Astrocyte of the spinal cord (primary cell): ENCODE results near the gene TLR3.

ENCODE experiments used
- DNase-seq: peaks from one replicate; pipeline ENCODE4 v3.0.0; 2011; ENCODE audit warnings: low read depth, low spot score
- H3K4me3 ChIP-seq: 2 replicates; pipeline ENCODE4 v1.5.1; 2011; ENCODE audit warnings: low read depth, mild to moderate bottlenecking, low read length, moderate library complexity
- CTCF ChIP-seq: IDR thresholded peaks from 2 replicates; pipeline ENCODE4 v1.5.1; 2012; ENCODE audit warnings: low read depth, mild to moderate bottlenecking, low read length, inconsistent platforms
- in situ Hi-C: cut with HindIII; loops from 2 replicates; pipeline ENCODE4 v1.10.0; 2017; ENCODE audit warnings: low sequenced_read_pairs

TLR3 gene

GRCh38 chr4:186092296-186092695 lies 23.3 kb downstream of the TLR3 start:
- no peak for DNase-seq
- TF ChIP-seq CTCF: no peak
- H3K4me3 ChIP-seq: no peak overlapping the region
- in situ Hi-C loops: no loop called here

- TF ChIP-seq CTCF: no peak
- DNase-seq: no peak
- in situ Hi-C loops: no loop called here
- no peak overlapping the region for H3K4me3 ChIP-seq
These were observed 26.4 kb downstream of the TLR3 start for GRCh38 chr4:186095406-186095805.

GRCh38 chr4:186096681-186097165 lies 27.8 kb downstream of the TLR3 start:
- no peak for TF ChIP-seq CTCF
- in situ Hi-C loops: no loop called here
- no peak overlapping the region for H3K4me3 ChIP-seq
- no peak for DNase-seq

GRCh38 chr4:186097386-186097785 lies 28.4 kb downstream of the TLR3 start:
- no peak overlapping the region for H3K4me3 ChIP-seq
- DNase-seq: no peak
- no peak for TF ChIP-seq CTCF
- in situ Hi-C loops: no loop called here

GRCh38 chr4:186102931-186103330 lies 34.0 kb downstream of the TLR3 start:
- TF ChIP-seq CTCF: no peak
- in situ Hi-C loops: no loop called here
- DNase-seq: no peak
- no peak overlapping the region for H3K4me3 ChIP-seq

GRCh38 chr4:186104114-186104889 lies 35.3 kb downstream of the TLR3 start, which contains the start of gene FAM149A:
Gene FAM149A, plus strand, starts transcription at chr4:186104704.
- peak within 1 kb of the TSS; percentile 30 for H3K4me3 ChIP-seq
- in situ Hi-C loops: no loop called here
- no peak for TF ChIP-seq CTCF

More at GRCh38 chr4:186104114-186104889, 35.3 kb downstream of the TLR3 start, which contains the start of gene FAM149A:
- DNase-seq: no peak
